Liver (tissue), 9 donors: ENCODE data around the gene OSBPL5. TPM values are rescaled to one million over a fixed set of nuclear protein-coding genes. Genes with fewer than 3 reads are reported as not detected.

Experiments used
- DNase-seq: peaks from one replicate; pipeline ENCODE4 v3.0.0-alpha.2; 2017; ENCODE audit warnings: low spot score
- H3K27ac ChIP-seq, 2 donors: one replicate each; pipeline ENCODE4 v1.7.0; 2013; ENCODE audit warnings: inconsistent platforms in 2 of 2, low read length in 2 of 2, control low read depth in 1 of 2, low read depth in 1 of 2, mild to moderate bottlenecking in 1 of 2
- H3K27me3 ChIP-seq, 4 donors: one replicate each; pipeline versions ENCODE4 v1.6.1 to v1.7.0; 2013; ENCODE audit warnings: low read length in 3 of 4, inconsistent platforms in 1 of 4, mild to moderate bottlenecking in 1 of 4, moderate library complexity in 1 of 4; ENCODE audit not compliant: control insufficient read depth in 4 of 4, insufficient read depth in 4 of 4
- H3K36me3 ChIP-seq, 4 donors: one replicate each; pipeline versions ENCODE4 v1.6.1 to v1.7.0; 2013; ENCODE audit warnings: low read length in 3 of 4, mild to moderate bottlenecking in 3 of 4, low read depth in 1 of 4, moderate library complexity in 1 of 4; ENCODE audit not compliant: control insufficient read depth in 4 of 4, insufficient read depth in 3 of 4
- H3K4me1 ChIP-seq, 4 donors: one replicate each; pipeline versions ENCODE4 v1.6.1 to v1.7.0; 2013; ENCODE audit warnings: low read length in 3 of 4, mild to moderate bottlenecking in 3 of 4, moderate library complexity in 1 of 4; ENCODE audit not compliant: control insufficient read depth in 4 of 4, insufficient read depth in 4 of 4
- H3K4me3 ChIP-seq, 3 donors: one replicate each; pipeline versions ENCODE4 v1.6.1 to v1.7.0; 2013; ENCODE audit warnings: low read length in 3 of 3, control low read depth in 1 of 3, low read depth in 1 of 3, mild to moderate bottlenecking in 1 of 3
- H3K9ac ChIP-seq, 2 donors: one replicate each; pipeline ENCODE4 v1.7.0; 2013; ENCODE audit warnings: low read length in 2 of 2, mild to moderate bottlenecking in 2 of 2, moderate library complexity in 2 of 2, control low read depth in 1 of 2, low read depth in 1 of 2
- H3K9me3 ChIP-seq, 4 donors: one replicate each; pipeline versions ENCODE4 v1.6.1 to v1.7.0; 2013; ENCODE audit warnings: low read length in 3 of 4; ENCODE audit not compliant: control insufficient read depth in 4 of 4
- ATF3 ChIP-seq: IDR thresholded peaks from 2 replicates; pipeline ENCODE4 v1.6.1; 2016; ENCODE audit warnings: antibody characterized with exemption
- CTCF ChIP-seq: fragments of 150-350 bp; IDR thresholded peaks from 2 replicates; pipeline ENCODE4 v1.5.1; 2017; ENCODE audit warnings: improper control_type of control experiment, low read depth, low read length; ENCODE audit not compliant: missing input control
- EGR1 ChIP-seq, 2 donors: IDR thresholded peaks; 2 replicates each; pipeline ENCODE4 v1.6.1; 2016 to 2018; ENCODE audit warnings: antibody characterized with exemption in 2 of 2, low read depth in 2 of 2
- FOXA1 ChIP-seq: IDR thresholded peaks from 2 replicates; pipeline ENCODE4 v1.6.1; 2016; ENCODE audit warnings: antibody characterized with exemption
- FOXA2 ChIP-seq: IDR thresholded peaks from 2 replicates; pipeline ENCODE4 v1.6.1; 2016; ENCODE audit warnings: antibody characterized with exemption
- GABPA ChIP-seq, 2 donors: IDR thresholded peaks in 1 of 2; conservative IDR thresholded peaks in 1 of 2; 2 replicates each; pipeline ENCODE4 v1.6.1; 2016; ENCODE audit warnings: antibody characterized with exemption in 2 of 2, mild to moderate bottlenecking in 1 of 2, moderate library complexity in 1 of 2
- HNF4A ChIP-seq, 2 donors: conservative IDR thresholded peaks; 2 replicates each; pipeline ENCODE4 v1.6.1; 2016; ENCODE audit warnings: antibody characterized with exemption in 2 of 2, mild to moderate bottlenecking in 2 of 2
- HNF4G ChIP-seq: IDR thresholded peaks from 2 replicates; pipeline ENCODE4 v1.6.1; 2016; ENCODE audit warnings: antibody characterized with exemption
- JUND ChIP-seq, 2 donors: IDR thresholded peaks; 2 replicates each; pipeline ENCODE4 v1.6.1; 2016; ENCODE audit warnings: antibody characterized with exemption in 2 of 2
- MAX ChIP-seq: IDR thresholded peaks from 2 replicates; pipeline ENCODE4 v1.6.1; 2016; ENCODE audit warnings: antibody characterized with exemption
- NR2F2 ChIP-seq: IDR thresholded peaks from 2 replicates; pipeline ENCODE4 v1.6.1; 2016; ENCODE audit warnings: antibody characterized with exemption
- RAD21 ChIP-seq, 2 donors: IDR thresholded peaks; 2 replicates each; pipeline ENCODE4 v1.6.1; 2016; ENCODE audit warnings: antibody characterized with exemption in 2 of 2, mild to moderate bottlenecking in 2 of 2
- REST ChIP-seq: IDR thresholded peaks from 2 replicates; pipeline ENCODE4 v1.6.1; 2016; ENCODE audit warnings: antibody characterized with exemption, mild to moderate bottlenecking
- RXRA ChIP-seq, 2 donors: IDR thresholded peaks; 2 replicates each; pipeline ENCODE4 v1.6.1; 2017 to 2018; ENCODE audit warnings: antibody characterized with exemption in 2 of 2, mild to moderate bottlenecking in 1 of 2
- SP1 ChIP-seq: IDR thresholded peaks from 2 replicates; pipeline ENCODE4 v1.6.1; 2018; ENCODE audit warnings: antibody characterized with exemption, mild to moderate bottlenecking
- TAF1 ChIP-seq: conservative IDR thresholded peaks from 2 replicates; pipeline ENCODE4 v1.6.1; 2016; ENCODE audit warnings: antibody characterized with exemption, mild to moderate bottlenecking
- YY1 ChIP-seq: IDR thresholded peaks from 2 replicates; pipeline ENCODE4 v1.6.1; 2016; ENCODE audit warnings: antibody characterized with exemption, mild to moderate bottlenecking
- WGBS: extraction: QIAGEN DNeasy Blood & Tissue Kit; methylation state at CpG from one replicate; pipeline ENCODE4 v1.1.7; 2013; 5-methylcytosine and 5-hydroxymethylcytosine counted together
- polyA plus RNA-seq, 2 donors: library from polyadenylated mRNA; stranded (reverse) in 1 of 2; unstranded in 1 of 2; fragments of 200-250 nt in 1 of 2; fragments of >200 nt in 1 of 2; fragmentation: Nextera tagmentation in 1 of 2; extraction: Ambion mirVana in 1 of 2; gene quantifications; one replicate each; pipeline versions ENCODE4 v1.2.1 to v1.2.3, GENCODE V29; 2013 to 2015
- total RNA-seq, 2 donors: library from RNA; depleted of rRNA; stranded (reverse); fragments of >200 nt; gene quantifications; one replicate each; pipeline ENCODE4 v1.2.3, GENCODE V29; 2014
- donor health status: healthy.
- donor health status: healthy.
- donor health status: healthy.
- donor health status: healthy.
- donor health status: healthy.

The OSBPL5 gene
- total and polyA plus RNA-seq, 4 donors: 0.74 to 6.2 (median 3.9) TPM

- Histone ChIP-seq H3K9ac (no peak overlapping the region), H3K36me3 (peaks cover 0 to 2% (median 0%) of the 10 kb centered on the region in 4 donors), H3K27me3 (no peaks in the 10 kb centered on the region), H3K4me1 (no peaks in the 10 kb centered on the region), H3K9me3 (no peaks in the 10 kb centered on the region), H3K4me3 (no peak overlapping the region), H3K27ac (no peak overlapping the region)
- DNase-seq: no peak
- 93% methylated on average over 25 of the region's 25 CpGs for WGBS
- TF ChIP-seq GABPA (IDR thresholded peaks at IDR 0.05 in 1 of 2, conservative IDR thresholded peaks at IDR 0.05 in 1 of 2) (no peak), NR2F2 (no peak), RXRA (IDR thresholded peaks at IDR 0.05) (no peak), HNF4A (conservative IDR thresholded peaks at IDR 0.05) (no peak), FOXA1 (no peak), ATF3 (no peak), HNF4G (no peak), JUND (IDR thresholded peaks at IDR 0.05) (no peak), EGR1 (IDR thresholded peaks at IDR 0.05; ENCODE audit: low read depth in 2 of 2) (no peak), YY1 (no peak), TAF1 (no peak), FOXA2 (no peak), CTCF (no peak), SP1 (no peak), REST (no peak)
Measured at GRCh38 chr11:3089236-3090061, 75.7 kb downstream of the OSBPL5 start.

- H3K4me3 ChIP-seq: no peak overlapping the region
- no peak for DNase-seq
- TF ChIP-seq HNF4A (conservative IDR thresholded peaks at IDR 0.05) (no peak), GABPA (IDR thresholded peaks at IDR 0.05 in 1 of 2, conservative IDR thresholded peaks at IDR 0.05 in 1 of 2) (no peak), JUND (IDR thresholded peaks at IDR 0.05) (no peak), HNF4G (no peak), REST (no peak), NR2F2 (no peak), SP1 (no peak), YY1 (no peak), EGR1 (IDR thresholded peaks at IDR 0.05; ENCODE audit: low read depth in 2 of 2) (no peak), TAF1 (no peak), CTCF (no peak), ATF3 (no peak), MAX (no peak), FOXA2 (no peak), RXRA (IDR thresholded peaks at IDR 0.05) (no peak), FOXA1 (no peak), RAD21 (IDR thresholded peaks at IDR 0.05) (no peak)
Measured at GRCh38 chr11:3088806-3089205, 76.3 kb downstream of the OSBPL5 start.

More at GRCh38 chr11:3088806-3089205, 76.3 kb downstream of the OSBPL5 start:
- H3K9ac ChIP-seq: no peak overlapping the region
- no peaks in the 10 kb centered on the region for H3K27me3 ChIP-seq
- peaks cover 0 to 2% (median 0%) of the 10 kb centered on the region in 4 donors for H3K36me3 ChIP-seq
- no peak overlapping the region for H3K27ac ChIP-seq
- no peaks in the 10 kb centered on the region for H3K9me3 ChIP-seq
- H3K4me1 ChIP-seq: no peaks in the 10 kb centered on the region
- WGBS: 95% methylated on average over 14 of the region's 14 CpGs
